GM23338 (cell line): ENCODE data around the gene FHIT. TPM values are rescaled to one million over a fixed set of nuclear protein-coding genes. Genes with fewer than 3 reads are reported as not detected.

Experiments
- ATAC-seq: fragments of 200-7000 bp; cut with Tn5 transposase; 3 replicates; pipeline ENCODE4 v1.9.1; 2020
- DNase-seq: peaks from one replicate; pipeline ENCODE4 v3.0.0-alpha.2; 2015; ENCODE audit warnings: low spot score
- H2AFZ ChIP-seq: fragments of 200-600 bp; sonication (generic); 2 replicates; pipeline ENCODE4 v1.8.0; 2016; ENCODE audit warnings: antibody characterized with exemption, mild to moderate bottlenecking, moderate library complexity
- H3F3A ChIP-seq: fragments of 200-600 bp; sonication (generic); replicated peaks from 2 replicates; pipeline ENCODE4 v1.8.0; 2017; ENCODE audit warnings: antibody characterized with exemption, mixed run types, low read depth
- H3K27ac ChIP-seq: fragments of 200-600 bp; sonication (generic); 2 replicates; pipeline ENCODE4 v1.6.1; 2016; ENCODE audit warnings: low read depth
- H3K27me3 ChIP-seq: fragments of 200-600 bp; sonication (generic); 2 replicates; pipeline ENCODE4 v1.8.0; 2016; ENCODE audit warnings: mild to moderate bottlenecking, mixed run types, moderate library complexity; ENCODE audit not compliant: insufficient read depth
- H3K36me3 ChIP-seq: fragments of 200-600 bp; sonication (generic); 2 replicates; pipeline ENCODE4 v1.8.0; 2016; ENCODE audit warnings: mild to moderate bottlenecking; ENCODE audit not compliant: insufficient read depth
- H3K4me1 ChIP-seq: fragments of 200-600 bp; sonication (generic); 2 replicates; pipeline ENCODE4 v1.8.0; 2016; ENCODE audit warnings: mild to moderate bottlenecking, moderate library complexity; ENCODE audit not compliant: insufficient read depth
- H3K4me2 ChIP-seq: fragments of 200-600 bp; sonication (generic); 2 replicates; pipeline ENCODE4 v1.7.1; 2017; ENCODE audit warnings: mixed run types
- H3K4me3 ChIP-seq: fragments of 200-600 bp; sonication (generic); 2 replicates; pipeline ENCODE4 v1.6.1; 2016; ENCODE audit warnings: mixed run types
- H3K79me2 ChIP-seq: fragments of 200-600 bp; sonication (generic); replicated peaks from 2 replicates; pipeline ENCODE4 v1.8.0; 2017; ENCODE audit warnings: mild to moderate bottlenecking; ENCODE audit not compliant: insufficient read depth
- H3K9me2 ChIP-seq: fragments of 200-600 bp; sonication (generic); 2 replicates; pipeline ENCODE4 v1.8.0; 2017; ENCODE audit not compliant: insufficient read depth
- H4K20me1 ChIP-seq: fragments of 200-600 bp; sonication (generic); replicated peaks from 2 replicates; pipeline ENCODE4 v1.8.0; 2017; ENCODE audit warnings: mild to moderate bottlenecking; ENCODE audit not compliant: insufficient read depth
- H3K27ac Mint-ChIP-seq: 2 replicates; pipeline ENCODE4 v1.8.0; 2020; ENCODE audit warnings: inconsistent platforms, mild to moderate bottlenecking, moderate library complexity, mixed read lengths
- H3K27me3 Mint-ChIP-seq: 3 replicates; pipeline ENCODE4 v1.8.0; 2022; ENCODE audit warnings: low read depth, mild to moderate bottlenecking, moderate library complexity, mixed read lengths, inconsistent platforms; ENCODE audit not compliant: insufficient read depth, poor library complexity
- H3K36me3 Mint-ChIP-seq: 3 replicates; pipeline ENCODE4 v1.8.0; 2021; ENCODE audit warnings: low read depth, mild to moderate bottlenecking, inconsistent platforms, moderate library complexity, mixed read lengths
- H3K4me1 Mint-ChIP-seq: 3 replicates; pipeline ENCODE4 v1.8.0; 2020; ENCODE audit warnings: mild to moderate bottlenecking, inconsistent platforms, mixed read lengths
- H3K4me3 Mint-ChIP-seq: 3 replicates; pipeline ENCODE4 v1.8.0; 2021; ENCODE audit warnings: moderate library complexity, mild to moderate bottlenecking, inconsistent platforms, mixed read lengths
- H3K9me3 Mint-ChIP-seq: 3 replicates; pipeline ENCODE4 v1.8.0; 2020; ENCODE audit warnings: moderate library complexity, mild to moderate bottlenecking, inconsistent platforms, mixed read lengths
- CREB1 ChIP-seq: fragments of 250-450 bp; sonication (Bioruptor Pico); IDR thresholded peaks from 2 replicates; pipeline ENCODE4 v1.5.0; 2020; ENCODE audit warnings: low read depth, mild to moderate bottlenecking, moderate library complexity
- CTCF ChIP-seq, 2 experiments: fragments of 200-600 bp in 1 of 2; sonication (generic) in 1 of 2; conservative IDR thresholded peaks; 2 replicates each; pipeline versions ENCODE4 v1.5.1 to v1.6.1; 2016 to 2017; ENCODE audit warnings: antibody characterized with exemption in 2 of 2, low read depth in 2 of 2, mild to moderate bottlenecking in 2 of 2, moderate library complexity in 1 of 2
- ETS1 ChIP-seq: IDR thresholded peaks from 2 replicates; pipeline ENCODE4 v1.6.1; 2016; ENCODE audit warnings: antibody characterized with exemption
- EZH2 ChIP-seq: fragments of 200-600 bp; sonication (generic); IDR thresholded peaks from one replicate; pipeline ENCODE4 v1.8.0; 2017; ENCODE audit warnings: antibody characterized with exemption, mild to moderate bottlenecking, low read depth; ENCODE audit not compliant: unreplicated experiment
- EZH2phosphoT487 ChIP-seq: fragments of 200-600 bp; sonication (generic); IDR thresholded peaks from one replicate; pipeline ENCODE4 v1.8.1; 2018; ENCODE audit warnings: antibody characterized with exemption; ENCODE audit not compliant: unreplicated experiment
- JUNB ChIP-seq: IDR thresholded peaks from one replicate; pipeline ENCODE4 v1.6.1; 2016; ENCODE audit warnings: antibody characterized with exemption; ENCODE audit not compliant: unreplicated experiment
- NANOG ChIP-seq: IDR thresholded peaks from 2 replicates; pipeline ENCODE4 v1.6.1; 2016; ENCODE audit warnings: antibody characterized with exemption, borderline replicate concordance
- POLR2AphosphoS5 ChIP-seq: IDR thresholded peaks from 2 replicates; pipeline ENCODE4 v1.6.1; 2016; ENCODE audit warnings: antibody characterized with exemption, low read depth
- REST ChIP-seq: IDR thresholded peaks from one replicate; pipeline ENCODE4 v1.6.1; 2018; ENCODE audit warnings: antibody characterized with exemption; ENCODE audit not compliant: unreplicated experiment
- STAT1 ChIP-seq: IDR thresholded peaks from one replicate; pipeline ENCODE4 v1.6.1; 2016; ENCODE audit warnings: antibody characterized with exemption; ENCODE audit not compliant: unreplicated experiment
- ZNF114 ChIP-seq: fragments of 250-450 bp; sonication (Bioruptor Pico); IDR thresholded peaks from 2 replicates; pipeline ENCODE4 v1.5.0; 2020; ENCODE audit warnings: mild to moderate bottlenecking, moderate library complexity
- ZNF331 ChIP-seq: fragments of 250-450 bp; sonication (Bioruptor Pico); IDR thresholded peaks from 2 replicates; pipeline ENCODE4 v1.5.0; 2020; ENCODE audit warnings: low read depth, mild to moderate bottlenecking, moderate library complexity
- ZNF462 ChIP-seq: fragments of 250-450 bp; sonication (Bioruptor Pico); IDR thresholded peaks from 2 replicates; pipeline ENCODE4 v1.5.0; 2020; ENCODE audit warnings: mild to moderate bottlenecking, moderate library complexity
- polyA plus RNA-seq: library from polyadenylated mRNA; unstranded; fragments of >200 nt; fragmentation: Nextera tagmentation; extraction: Ambion mirVana; gene quantifications from 2 replicates; pipeline ENCODE4 v1.2.1, GENCODE V29; 2016
- total RNA-seq: library from RNA; depleted of rRNA; stranded (reverse); fragments of >200 nt; shearing (Covaris generic); gene quantifications from 2 replicates; pipeline ENCODE4 v1.2.3, GENCODE V29; 2014

The FHIT gene
- total and polyA plus RNA-seq, 2 experiments from 2014 or later: 3.0 to 8.3 TPM

- H3K4me3 ChIP-seq: no peak overlapping the region
- no peaks in the 10 kb centered on the region for H3K79me2 ChIP-seq
- TF ChIP-seq EZH2phosphoT487 (no peak), JUNB (no peak), NANOG (no peak), ETS1 (no peak), POLR2AphosphoS5 (no peak), CTCF (conservative IDR thresholded peaks at IDR 0.05; ENCODE audit: low read depth in 2 of 2) (no peak), REST (no peak), ZNF114 (CRISPR knock-in tag) (no peak), STAT1 (no peak), ZNF331 (no peak), CREB1 (CRISPR knock-in tag) (no peak), ZNF462 (no peak), EZH2 (no peak)
- no peak overlapping the region for H2AFZ ChIP-seq
- H3K4me3 Mint-ChIP-seq: no peak overlapping the region
- no peaks in the 10 kb centered on the region; the same call in 2 of the 3 replicates for H3K4me1 Mint-ChIP-seq
- no peaks in the 10 kb centered on the region for H3F3A ChIP-seq
- no peaks in the 10 kb centered on the region for H4K20me1 ChIP-seq
- no peaks in the 10 kb centered on the region for H3K9me3 Mint-ChIP-seq
- no peak for ATAC-seq
- H3K27me3 ChIP-seq: no peaks in the 10 kb centered on the region
- DNase-seq: no peak
- H3K27me3 Mint-ChIP-seq: no peaks in the 10 kb centered on the region
- no peaks in the 10 kb centered on the region for H3K4me1 ChIP-seq
- H3K4me2 ChIP-seq: no peak overlapping the region
- no peaks in the 10 kb centered on the region for H3K9me2 ChIP-seq
- H3K27ac ChIP-seq: no peak overlapping the region
- H3K27ac Mint-ChIP-seq: no peak overlapping the region
- H3K36me3 Mint-ChIP-seq: no peaks in the 10 kb centered on the region
- H3K36me3 ChIP-seq: no peaks in the 10 kb centered on the region
Observed at GRCh38 chr3:61074783-61075182, 176.5 kb downstream of the FHIT start.
